ENCODE results near the gene SLC2A5.
"Not testable (repeated sequence)": the region's sequence is repeated elsewhere in the genome, so short reads cannot be mapped to it uniquely, and the experiment has no call there.

The SLC2A5 gene

GRCh38 chr1:9097947-9098705, 28.7 kb upstream of the SLC2A5 start:
- Histone ChIP-seq H3K27me3 (ENCODE audit: insufficient read depth, low read depth, severe bottlenecking) (no peaks in the 10 kb centered on the region), H3K9me3 (ENCODE audit: severe bottlenecking) (peaks cover 10% of the 10 kb centered on the region), H3K27ac (no peak overlapping the region), H3K4me3 (ENCODE audit: low read depth, low read length) (no peak overlapping the region), H3K36me3 (no peaks in the 10 kb centered on the region)
- DNase-seq = no peak
- TF ChIP-seq CTCF (IDR thresholded peaks at IDR 0.05; ENCODE audit: low read depth, low read length) = no peak

DNA sequence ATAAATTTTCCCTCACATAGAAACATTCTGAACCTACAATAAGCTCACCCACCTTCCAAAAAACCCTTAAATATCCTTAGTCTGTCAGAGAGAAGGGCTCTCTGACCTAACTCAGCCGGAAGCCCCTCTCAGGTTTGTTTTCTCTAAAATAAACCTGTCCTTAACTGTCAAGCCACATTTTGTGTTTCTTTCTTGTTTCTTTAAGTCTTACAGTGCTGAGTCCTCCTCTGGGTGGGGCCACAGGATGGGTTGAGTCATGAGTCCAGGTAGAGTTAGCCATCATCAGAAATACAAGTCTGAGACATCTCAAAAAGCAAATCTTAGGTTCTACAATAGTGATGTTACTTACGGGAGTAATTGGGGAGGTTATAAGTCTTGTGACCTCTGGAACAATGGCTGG, 26.4 kb upstream of the SLC2A5 start:
- Histone ChIP-seq H3K4me3 (ENCODE audit: low read depth, low read length) (no peak overlapping the region), H3K9me3 (ENCODE audit: severe bottlenecking) (peaks cover 10% of the 10 kb centered on the region), H3K27ac (no peak overlapping the region), H3K27me3 (ENCODE audit: insufficient read depth, low read depth, severe bottlenecking) (no peaks in the 10 kb centered on the region), H3K36me3 (no peaks in the 10 kb centered on the region)
- no peak for TF ChIP-seq CTCF (IDR thresholded peaks at IDR 0.05; ENCODE audit: low read depth, low read length)
- DNase-seq = no peak

DNA sequence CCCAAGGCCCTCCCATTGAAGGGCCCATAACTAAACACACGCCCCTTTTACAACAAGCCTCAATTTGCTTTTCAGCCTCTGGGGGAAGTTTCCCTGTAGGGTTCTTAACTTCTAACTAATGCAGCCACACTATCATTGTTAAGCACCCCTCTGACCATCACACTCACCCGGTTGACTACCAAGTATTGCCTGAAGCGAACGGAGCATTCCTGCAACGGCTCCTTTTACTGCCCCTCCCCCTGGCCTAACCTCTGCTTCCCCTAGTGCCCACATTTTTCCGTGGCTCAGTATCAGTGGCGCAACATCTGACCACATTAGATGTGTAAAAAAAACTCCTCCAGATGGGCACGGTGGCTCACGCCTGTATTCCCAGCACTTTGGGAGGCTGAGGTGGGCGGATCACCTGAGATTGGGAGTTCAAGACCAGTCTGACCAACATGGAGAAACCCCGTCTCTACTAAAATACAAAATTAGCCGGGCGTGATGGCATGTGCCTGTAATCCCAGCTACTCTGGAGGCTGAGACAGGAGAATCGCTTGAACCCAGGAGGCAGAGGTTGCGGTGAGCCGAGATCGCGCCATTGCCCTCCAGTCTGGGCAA, 24.7 kb upstream of the SLC2A5 start:
- not testable (repeated sequence) for H3K27me3 ChIP-seq (ENCODE audit: insufficient read depth, low read depth, severe bottlenecking); H3K27ac ChIP-seq; DNase-seq; H3K36me3 ChIP-seq; H3K9me3 ChIP-seq (ENCODE audit: severe bottlenecking); H3K4me3 ChIP-seq (ENCODE audit: low read depth, low read length)

DNA sequence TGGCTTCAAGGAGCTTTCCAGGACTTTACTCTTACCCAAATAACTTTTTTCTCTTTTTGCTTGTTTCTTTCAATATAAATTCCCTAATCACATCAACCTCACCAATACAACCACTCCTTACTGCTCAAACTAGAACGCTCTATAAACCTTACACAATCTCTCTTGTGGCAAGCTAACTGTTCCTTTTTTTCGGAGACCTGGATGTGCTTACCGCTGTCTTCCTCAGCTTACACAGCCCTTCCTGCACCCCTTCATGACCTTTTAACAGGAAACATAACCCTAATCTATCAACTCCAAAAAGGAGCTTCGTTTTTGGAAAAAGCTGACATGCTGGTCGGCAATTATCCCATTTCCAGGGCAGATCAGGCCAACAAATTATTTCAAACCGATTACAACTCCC, 24.1 kb upstream of the SLC2A5 start:
- peaks cover 10% of the 10 kb centered on the region for H3K9me3 ChIP-seq (ENCODE audit: severe bottlenecking)
- H3K27me3 ChIP-seq (ENCODE audit: insufficient read depth, low read depth, severe bottlenecking) = no peaks in the 10 kb centered on the region
- no peak for DNase-seq
- no peak overlapping the region for H3K27ac ChIP-seq
- TF ChIP-seq CTCF (IDR thresholded peaks at IDR 0.05; ENCODE audit: low read depth, low read length) = no peak
- no peak overlapping the region for H3K4me3 ChIP-seq (ENCODE audit: low read depth, low read length)
- no peaks in the 10 kb centered on the region for H3K36me3 ChIP-seq

GRCh38 chr1:9093091-9093490, 23.7 kb upstream of the SLC2A5 start:
- Histone ChIP-seq H3K9me3 (ENCODE audit: severe bottlenecking) (peaks cover 10% of the 10 kb centered on the region), H3K36me3 (no peaks in the 10 kb centered on the region), H3K27me3 (ENCODE audit: insufficient read depth, low read depth, severe bottlenecking) (no peaks in the 10 kb centered on the region), H3K27ac (no peak overlapping the region), H3K4me3 (ENCODE audit: low read depth, low read length) (no peak overlapping the region)
- TF ChIP-seq CTCF (IDR thresholded peaks at IDR 0.05; ENCODE audit: low read depth, low read length) = no peak
- DNase-seq = no peak

- H3K4me3 ChIP-seq (ENCODE audit: low read depth, low read length) = no peak overlapping the region
- H3K9me3 ChIP-seq (ENCODE audit: severe bottlenecking) = peaks cover 4% of the 10 kb centered on the region
- no peak for DNase-seq
- no peaks in the 10 kb centered on the region for H3K27me3 ChIP-seq (ENCODE audit: insufficient read depth, low read depth, severe bottlenecking)
- no peak for TF ChIP-seq CTCF (IDR thresholded peaks at IDR 0.05; ENCODE audit: low read depth, low read length)
- no peak overlapping the region for H3K27ac ChIP-seq
- H3K36me3 ChIP-seq = no peaks in the 10 kb centered on the region
Measured at GRCh38 chr1:9088807-9089206, 19.4 kb upstream of the SLC2A5 start.
